ENCODE measurements around the gene CCT2. TPM values are rescaled to one million over a fixed set of nuclear protein-coding genes. Genes with fewer than 3 reads are reported as not detected.
A peak's percentile ranks its signal among the peaks of the same experiment; 100 is the strongest.

The CCT2 gene
- total RNA-seq, 1 experiment from 2014 or later, result 311 TPM

DNA sequence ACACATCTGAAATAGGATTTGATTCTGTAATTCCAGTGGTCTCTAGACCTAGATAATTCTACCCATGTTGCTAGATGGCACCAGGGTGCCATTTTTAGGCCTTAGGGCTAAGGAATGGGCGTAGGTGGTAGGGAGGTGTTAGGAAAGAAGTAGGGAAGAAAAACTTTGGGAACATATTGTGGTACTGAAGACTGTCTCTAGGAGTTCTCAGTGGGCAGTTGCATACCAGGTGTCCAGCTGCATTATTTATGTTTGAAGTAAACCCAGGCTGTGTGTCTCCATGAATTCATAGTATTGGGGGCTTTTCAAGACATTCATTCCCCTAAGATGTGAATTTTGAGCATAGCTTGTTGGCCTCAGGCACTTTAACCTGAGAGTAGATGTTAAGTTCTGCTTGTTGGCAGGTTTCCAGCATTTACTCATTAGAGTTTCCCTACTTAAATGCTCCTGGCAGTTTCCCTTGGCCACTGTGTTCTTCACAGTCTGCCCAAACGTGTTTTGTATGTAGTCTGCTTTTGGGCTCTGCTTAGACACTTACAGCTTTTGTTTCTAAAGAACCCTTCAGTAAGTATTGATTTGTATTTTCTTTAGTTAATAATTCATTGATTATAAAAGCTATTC is 31.5 kb upstream of the CCT2 start:
- no peak overlapping the region for H3K4me3 ChIP-seq (ENCODE audit: low read length)
- H3K4me2 ChIP-seq (ENCODE audit: low read depth, low read length, poor library complexity, severe bottlenecking), result no peak overlapping the region
- H2AFZ ChIP-seq (ENCODE audit: low read length), result no peak overlapping the region
- peaks cover 80% of the 10 kb centered on the region for H3K79me2 ChIP-seq (ENCODE audit: low read length)
- no peak overlapping the region for H3K9ac ChIP-seq (ENCODE audit: low read length)
- H3K36me3 ChIP-seq (ENCODE audit: insufficient read depth, low read length), result no peaks in the 10 kb centered on the region
- H3K9me3 ChIP-seq (ENCODE audit: low read length), result no peaks in the 10 kb centered on the region
- peak; percentile 52 for DNase-seq
- H3K27ac ChIP-seq (ENCODE audit: low read length), result no peak overlapping the region
- no peaks in the 10 kb centered on the region for H4K20me1 ChIP-seq (ENCODE audit: insufficient read depth, low read depth, low read length)
- H3K4me1 ChIP-seq (ENCODE audit: low read length), result peaks cover 10% of the 10 kb centered on the region
- no peaks in the 10 kb centered on the region for H3K9me2 ChIP-seq (replicated peaks; ENCODE audit: insufficient read depth, low read length)
- H3K27me3 ChIP-seq (ENCODE audit: low read length), result no peaks in the 10 kb centered on the region

DNA sequence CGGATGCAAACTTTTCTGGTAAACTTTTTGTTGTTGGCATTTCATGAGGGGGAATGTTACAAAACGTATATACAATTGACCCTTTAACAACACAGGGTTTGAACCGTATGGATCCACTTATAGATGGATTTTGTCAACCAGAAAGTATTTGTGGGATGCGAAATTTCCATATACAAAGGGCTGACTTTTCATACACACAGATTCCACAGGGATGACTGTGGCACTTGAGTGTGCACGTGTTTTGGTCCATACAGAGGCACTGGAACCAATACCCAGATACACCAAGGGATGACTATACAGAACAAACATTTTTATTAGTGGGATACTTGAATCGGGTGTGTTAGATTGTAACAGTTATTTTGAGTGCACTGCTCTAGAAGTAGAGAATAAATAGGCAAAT is 29.8 kb upstream of the CCT2 start:
- no peak overlapping the region for H3K4me3 ChIP-seq (ENCODE audit: low read length)
- H3K9me3 ChIP-seq (ENCODE audit: low read length), result no peaks in the 10 kb centered on the region

DNA sequence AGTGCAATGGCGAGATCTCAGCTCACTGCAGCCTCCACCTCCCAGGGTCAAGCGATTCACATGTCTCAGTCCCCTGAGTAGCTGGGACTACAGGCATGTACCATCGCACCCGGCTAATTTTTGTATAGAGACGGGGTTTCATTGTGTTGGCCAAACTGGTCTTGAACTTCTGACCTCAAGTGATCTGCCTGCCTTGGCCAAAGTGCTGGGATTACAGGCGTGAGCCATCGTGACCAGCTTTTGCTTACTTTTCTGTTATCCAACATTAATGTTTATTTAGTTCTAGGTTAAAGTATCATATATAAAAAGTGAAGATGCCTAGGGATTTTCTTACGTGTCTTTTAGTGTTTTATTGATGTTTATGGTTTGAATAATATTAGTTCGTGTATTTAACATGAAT is 28.9 kb upstream of the CCT2 start:
- no peaks in the 10 kb centered on the region for H3K9me3 ChIP-seq (ENCODE audit: low read length)

More for the DNA sequence above, 29.8 kb upstream of the CCT2 start:
- no peak overlapping the region for H3K9ac ChIP-seq (ENCODE audit: low read length)
- no peaks in the 10 kb centered on the region for H3K4me1 ChIP-seq (ENCODE audit: low read length)
- no peaks in the 10 kb centered on the region for H3K27me3 ChIP-seq (ENCODE audit: low read length)
- peaks cover 85% of the 10 kb centered on the region for H3K79me2 ChIP-seq (ENCODE audit: low read length)
- H2AFZ ChIP-seq (ENCODE audit: low read length), result no peak overlapping the region
- no peak for DNase-seq
- H3K27ac ChIP-seq (ENCODE audit: low read length), result no peak overlapping the region
- H4K20me1 ChIP-seq (ENCODE audit: insufficient read depth, low read depth, low read length), result no peaks in the 10 kb centered on the region
- no peaks in the 10 kb centered on the region for H3K9me2 ChIP-seq (replicated peaks; ENCODE audit: insufficient read depth, low read length)
- no peak overlapping the region for H3K4me2 ChIP-seq (ENCODE audit: low read depth, low read length, poor library complexity, severe bottlenecking)
- H3K36me3 ChIP-seq (ENCODE audit: insufficient read depth, low read length), result no peaks in the 10 kb centered on the region

DNA sequence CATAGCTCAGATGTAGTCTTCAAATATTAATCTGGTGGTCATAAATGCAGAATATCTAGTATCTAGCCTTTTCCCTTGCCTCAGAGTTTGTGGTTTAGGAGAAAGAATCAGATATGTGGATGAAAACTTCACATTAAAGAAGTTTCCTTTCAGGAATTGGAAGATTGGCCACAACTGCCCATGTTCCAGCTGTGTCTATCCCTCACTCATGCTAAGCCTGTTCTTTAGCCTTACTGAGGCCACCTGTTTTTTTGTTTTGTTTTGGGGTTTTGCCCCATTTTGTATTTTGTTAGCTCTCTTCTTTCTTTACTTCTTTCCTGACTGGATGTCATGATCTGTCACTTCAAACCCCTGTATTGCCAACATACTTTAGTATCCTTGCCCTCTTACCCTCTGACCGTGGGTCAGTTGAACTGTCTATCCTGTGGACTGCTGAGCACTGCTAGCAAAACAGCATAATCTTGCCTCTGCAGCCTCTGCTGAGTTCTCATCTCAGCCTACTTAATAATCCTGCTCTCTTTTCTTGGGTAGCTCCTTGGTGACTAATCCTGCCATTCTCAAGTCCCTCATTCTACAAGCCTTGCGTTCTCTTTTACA is 22.0 kb upstream of the CCT2 start:
- Histone ChIP-seq H3K79me2 (ENCODE audit: low read length) (peaks cover 67% of the 10 kb centered on the region), H3K27ac (ENCODE audit: low read length) (no peak overlapping the region), H3K4me1 (ENCODE audit: low read length) (no peaks in the 10 kb centered on the region), H2AFZ (ENCODE audit: low read length) (no peak overlapping the region), H3K36me3 (ENCODE audit: insufficient read depth, low read length) (peaks cover 9% of the 10 kb centered on the region; the same call in 1 of the 2 replicates), H3K27me3 (ENCODE audit: low read length) (no peaks in the 10 kb centered on the region), H3K9me2 (replicated peaks; ENCODE audit: insufficient read depth, low read length) (no peaks in the 10 kb centered on the region), H3K9ac (ENCODE audit: low read length) (no peak overlapping the region), H4K20me1 (ENCODE audit: insufficient read depth, low read depth, low read length) (no peaks in the 10 kb centered on the region), H3K4me2 (ENCODE audit: low read depth, low read length, poor library complexity, severe bottlenecking) (no peak overlapping the region), H3K4me3 (ENCODE audit: low read length) (no peak overlapping the region), H3K9me3 (ENCODE audit: low read length) (no peaks in the 10 kb centered on the region)
- no peak for DNase-seq

More for the DNA sequence above, 28.9 kb upstream of the CCT2 start:
- H3K4me3 ChIP-seq (ENCODE audit: low read length), result no peak overlapping the region
- no peaks in the 10 kb centered on the region for H4K20me1 ChIP-seq (ENCODE audit: insufficient read depth, low read depth, low read length)
- H3K79me2 ChIP-seq (ENCODE audit: low read length), result peaks cover 83% of the 10 kb centered on the region
- H3K27ac ChIP-seq (ENCODE audit: low read length), result no peak overlapping the region
- no peaks in the 10 kb centered on the region for H3K9me2 ChIP-seq (replicated peaks; ENCODE audit: insufficient read depth, low read length)
- no peaks in the 10 kb centered on the region for H3K4me1 ChIP-seq (ENCODE audit: low read length)
- no peak overlapping the region for H3K9ac ChIP-seq (ENCODE audit: low read length)
- H3K4me2 ChIP-seq (ENCODE audit: low read depth, low read length, poor library complexity, severe bottlenecking), result no peak overlapping the region
- H3K27me3 ChIP-seq (ENCODE audit: low read length), result no peaks in the 10 kb centered on the region
- DNase-seq, result no peak
- no peaks in the 10 kb centered on the region for H3K36me3 ChIP-seq (ENCODE audit: insufficient read depth, low read length)
- H2AFZ ChIP-seq (ENCODE audit: low read length), result no peak overlapping the region

DNA sequence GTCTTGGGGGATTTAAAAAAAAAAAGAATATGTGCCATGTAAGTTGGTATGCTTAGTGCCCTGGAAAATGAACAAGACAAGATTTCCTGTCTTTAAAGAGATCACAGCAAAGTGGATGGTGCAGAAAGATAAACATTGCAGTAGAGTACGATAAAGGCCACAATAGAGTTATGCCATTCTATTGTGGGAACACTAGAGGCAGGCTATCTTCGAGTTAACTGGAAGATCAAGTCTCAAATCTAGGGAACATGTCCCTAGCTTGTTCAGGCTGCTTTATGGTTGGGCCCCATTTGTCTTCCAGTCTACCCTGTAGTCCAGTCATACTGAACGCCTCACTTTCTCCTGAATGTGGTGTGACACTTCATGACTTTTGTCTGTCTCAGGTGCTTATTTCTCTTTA is 18.7 kb upstream of the CCT2 start:
- Histone ChIP-seq H3K27me3 (ENCODE audit: low read length) (no peaks in the 10 kb centered on the region), H3K79me2 (ENCODE audit: low read length) (peaks cover 41% of the 10 kb centered on the region), H3K4me1 (ENCODE audit: low read length) (no peaks in the 10 kb centered on the region), H3K9me2 (replicated peaks; ENCODE audit: insufficient read depth, low read length) (no peaks in the 10 kb centered on the region), H3K36me3 (ENCODE audit: insufficient read depth, low read length) (peaks cover 15% of the 10 kb centered on the region; the same call in 1 of the 2 replicates), H2AFZ (ENCODE audit: low read length) (no peak overlapping the region), H3K4me3 (ENCODE audit: low read length) (no peak overlapping the region), H3K9ac (ENCODE audit: low read length) (no peak overlapping the region), H4K20me1 (ENCODE audit: insufficient read depth, low read depth, low read length) (no peaks in the 10 kb centered on the region), H3K4me2 (ENCODE audit: low read depth, low read length, poor library complexity, severe bottlenecking) (no peak overlapping the region), H3K27ac (ENCODE audit: low read length) (no peak overlapping the region), H3K9me3 (ENCODE audit: low read length) (no peaks in the 10 kb centered on the region)
- DNase-seq, result no peak

DNA sequence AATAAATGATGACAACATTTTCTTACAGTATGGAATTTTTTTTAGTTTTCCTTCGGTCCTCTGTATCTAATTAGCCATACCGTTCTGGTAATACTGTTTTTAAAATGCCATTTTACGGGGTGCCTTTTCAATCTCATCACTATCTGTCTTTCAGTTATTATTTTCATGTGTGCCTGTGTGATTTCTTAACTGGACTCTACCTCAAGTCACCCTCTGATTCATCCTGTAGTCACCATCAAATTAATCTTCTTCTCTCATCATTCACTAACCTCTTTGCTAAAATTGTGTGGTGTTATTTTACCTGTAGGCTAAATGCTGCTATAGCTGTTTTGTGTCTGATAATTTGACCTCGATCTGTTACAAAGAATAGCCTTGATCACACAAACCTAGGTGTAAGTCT is 16.0 kb upstream of the CCT2 start:
- H3K9me2 ChIP-seq (replicated peaks; ENCODE audit: insufficient read depth, low read length), result no peaks in the 10 kb centered on the region
- no peak overlapping the region for H3K9ac ChIP-seq (ENCODE audit: low read length)
- H3K4me1 ChIP-seq (ENCODE audit: low read length), result no peaks in the 10 kb centered on the region
- no peak overlapping the region for H2AFZ ChIP-seq (ENCODE audit: low read length)
- no peak for DNase-seq
- H4K20me1 ChIP-seq (ENCODE audit: insufficient read depth, low read depth, low read length), result no peaks in the 10 kb centered on the region
- no peaks in the 10 kb centered on the region for H3K9me3 ChIP-seq (ENCODE audit: low read length)
- H3K79me2 ChIP-seq (ENCODE audit: low read length), result peaks cover 34% of the 10 kb centered on the region
- H3K4me2 ChIP-seq (ENCODE audit: low read depth, low read length, poor library complexity, severe bottlenecking), result no peak overlapping the region
- H3K4me3 ChIP-seq (ENCODE audit: low read length), result no peak overlapping the region
- H3K36me3 ChIP-seq (ENCODE audit: insufficient read depth, low read length), result peaks cover 23% of the 10 kb centered on the region; the same call in 1 of the 2 replicates
- no peaks in the 10 kb centered on the region for H3K27me3 ChIP-seq (ENCODE audit: low read length)
- H3K27ac ChIP-seq (ENCODE audit: low read length), result no peak overlapping the region

DNA sequence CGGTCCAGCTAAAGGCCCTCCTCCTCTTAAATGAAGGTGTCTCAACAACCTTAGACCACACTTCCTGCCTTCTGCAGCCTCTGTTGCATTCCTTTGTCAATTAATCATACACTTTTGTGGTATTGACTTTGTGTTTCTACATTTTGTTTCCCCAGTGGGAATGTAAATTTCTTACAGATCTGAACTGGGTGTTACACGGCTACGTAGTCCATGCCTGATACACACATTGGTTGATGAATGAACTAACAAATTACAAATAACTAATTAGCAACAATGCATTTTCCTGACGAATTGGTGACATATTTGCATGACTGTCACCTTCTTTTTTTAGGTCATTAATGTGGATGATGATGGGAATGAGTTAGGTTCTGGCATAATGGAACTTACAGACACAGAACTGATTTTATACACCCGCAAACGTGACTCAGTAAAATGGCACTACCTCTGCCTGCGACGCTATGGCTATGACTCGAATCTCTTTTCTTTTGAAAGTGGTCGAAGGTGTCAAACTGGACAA is 15.2 kb upstream of the CCT2 start:
- Histone ChIP-seq H3K9me2 (replicated peaks; ENCODE audit: insufficient read depth, low read length) (no peaks in the 10 kb centered on the region), H2AFZ (ENCODE audit: low read length) (no peak overlapping the region), H3K27me3 (ENCODE audit: low read length) (no peaks in the 10 kb centered on the region), H3K27ac (ENCODE audit: low read length) (no peak overlapping the region), H3K79me2 (ENCODE audit: low read length) (peaks cover 29% of the 10 kb centered on the region), H3K36me3 (ENCODE audit: insufficient read depth, low read length) (peaks cover 27% of the 10 kb centered on the region; the same call in 1 of the 2 replicates), H4K20me1 (ENCODE audit: insufficient read depth, low read depth, low read length) (no peaks in the 10 kb centered on the region), H3K4me2 (ENCODE audit: low read depth, low read length, poor library complexity, severe bottlenecking) (no peak overlapping the region), H3K9ac (ENCODE audit: low read length) (no peak overlapping the region), H3K9me3 (ENCODE audit: low read length) (no peaks in the 10 kb centered on the region), H3K4me3 (ENCODE audit: low read length) (no peak overlapping the region), H3K4me1 (ENCODE audit: low read length) (no peaks in the 10 kb centered on the region)
- DNase-seq, result no peak

DNA sequence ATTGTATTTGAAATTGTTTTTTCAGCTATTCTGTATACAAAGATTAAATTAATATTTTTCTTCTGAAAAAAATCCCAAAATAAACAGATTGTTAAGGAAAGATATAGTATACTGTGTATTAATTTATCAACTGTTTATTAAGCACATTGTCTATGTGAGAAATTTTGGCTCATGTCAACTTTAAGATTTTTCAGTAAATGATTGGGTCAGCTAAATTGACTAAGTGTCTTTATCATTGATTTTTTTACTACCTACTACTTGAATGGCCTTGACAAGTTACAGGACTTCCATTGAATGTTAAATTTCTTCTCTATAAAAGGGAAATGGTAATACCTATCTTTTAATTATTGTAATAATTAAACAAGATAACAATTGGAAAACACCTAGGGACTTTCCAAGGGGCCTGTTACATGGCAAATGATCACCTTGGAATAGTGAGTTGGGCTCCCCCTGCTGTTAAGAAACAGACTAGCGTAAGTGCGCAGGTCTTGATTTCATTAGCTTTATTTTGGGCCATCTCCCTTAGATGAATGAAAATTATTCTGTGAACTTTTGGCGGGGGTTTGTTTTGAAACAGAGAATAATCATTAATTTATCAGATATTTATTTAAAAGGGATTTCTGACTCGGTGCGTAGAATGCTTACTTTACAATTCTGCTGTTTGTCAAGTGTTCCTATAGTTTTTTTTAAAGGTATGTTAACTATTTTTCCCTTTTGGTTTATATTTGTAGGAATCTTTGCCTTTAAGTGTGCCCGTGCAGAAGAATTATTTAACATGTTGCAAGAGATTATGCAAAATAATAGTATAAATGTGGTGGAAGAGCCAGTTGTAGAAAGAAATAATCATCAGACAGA is 14.5 kb upstream of the CCT2 start:
- Histone ChIP-seq H3K27me3 (ENCODE audit: low read length) (no peaks in the 10 kb centered on the region), H3K9ac (ENCODE audit: low read length) (no peak overlapping the region), H3K4me1 (ENCODE audit: low read length) (peaks cover 6% of the 10 kb centered on the region), H3K79me2 (ENCODE audit: low read length) (peaks cover 32% of the 10 kb centered on the region), H3K27ac (ENCODE audit: low read length) (no peak overlapping the region), H3K4me3 (ENCODE audit: low read length) (no peak overlapping the region), H2AFZ (ENCODE audit: low read length) (no peak overlapping the region), H4K20me1 (ENCODE audit: insufficient read depth, low read depth, low read length) (no peaks in the 10 kb centered on the region), H3K4me2 (ENCODE audit: low read depth, low read length, poor library complexity, severe bottlenecking) (no peak overlapping the region), H3K9me2 (replicated peaks; ENCODE audit: insufficient read depth, low read length) (no peaks in the 10 kb centered on the region), H3K9me3 (ENCODE audit: low read length) (no peaks in the 10 kb centered on the region), H3K36me3 (ENCODE audit: insufficient read depth, low read length) (peaks cover 34% of the 10 kb centered on the region; the same call in 1 of the 2 replicates)
- peak; percentile 80 for DNase-seq
